Parathyroid adenoma (tissue), 2 donors: Measurements from ENCODE around the gene CABLES1.

Experiments used
- H2AFZ ChIP-seq: fragments of 300-600 bp; sonication (generic); one replicate; pipeline ENCODE4 v1.7.0; 2017; ENCODE audit warnings: antibody characterized with exemption, mild to moderate bottlenecking
- H3K27ac ChIP-seq: fragments of 300-600 bp; sonication (generic); one replicate; pipeline ENCODE4 v1.7.0; 2017
- H3K27me3 ChIP-seq: fragments of 300-600 bp; sonication (generic); one replicate; pipeline ENCODE4 v1.7.0; 2017; ENCODE audit warnings: low read length; ENCODE audit not compliant: control insufficient read depth, insufficient read depth
- H3K36me3 ChIP-seq: fragments of 300-600 bp; sonication (generic); one replicate; pipeline ENCODE4 v1.7.0; 2017; ENCODE audit warnings: low read length; ENCODE audit not compliant: control insufficient read depth, insufficient read depth
- H3K4me1 ChIP-seq: fragments of 300-600 bp; sonication (generic); one replicate; pipeline ENCODE4 v1.7.0; 2017; ENCODE audit warnings: control low read depth
- H3K4me2 ChIP-seq: fragments of 300-600 bp; sonication (generic); one replicate; pipeline ENCODE4 v1.7.0; 2017; ENCODE audit warnings: low read length
- H3K4me3 ChIP-seq: fragments of 300-600 bp; sonication (generic); one replicate; pipeline ENCODE4 v1.7.0; 2017; ENCODE audit warnings: low read depth, low read length
- H3K79me2 ChIP-seq: fragments of 300-600 bp; sonication (generic); one replicate; pipeline ENCODE4 v1.7.0; 2017; ENCODE audit warnings: control low read depth
- H3K9ac ChIP-seq: fragments of 300-600 bp; sonication (generic); one replicate; pipeline ENCODE4 v1.7.0; 2017; ENCODE audit warnings: mild to moderate bottlenecking
- H3K9me3 ChIP-seq: fragments of 300-600 bp; sonication (generic); one replicate; pipeline ENCODE4 v1.7.0; 2017; ENCODE audit warnings: low read length; ENCODE audit not compliant: control insufficient read depth
- TF ChIP-seq, protein P1 (sequence below): fragments of 300-600 bp; sonication (generic); IDR thresholded peaks from one replicate; pipeline ENCODE4 v1.7.0; 2017; ENCODE audit warnings: antibody characterized with exemption, mild to moderate bottlenecking
- donor health status: primary hyperparathyroidism.

The CABLES1 gene

GRCh38 chr18:23273443-23273966 lies 138.2 kb downstream of the CABLES1 start:
- Histone ChIP-seq H3K27me3 (no peaks in the 10 kb centered on the region), H3K79me2 (no peaks in the 10 kb centered on the region), H2AFZ (no peak overlapping the region), H3K4me3 (no peak overlapping the region), H3K36me3 (no peaks in the 10 kb centered on the region), H3K27ac (no peak overlapping the region), H3K9me3 (no peaks in the 10 kb centered on the region), H3K4me1 (no peaks in the 10 kb centered on the region), H3K4me2 (no peak overlapping the region), H3K9ac (no peak overlapping the region)
- TF ChIP-seq, protein P1, sequence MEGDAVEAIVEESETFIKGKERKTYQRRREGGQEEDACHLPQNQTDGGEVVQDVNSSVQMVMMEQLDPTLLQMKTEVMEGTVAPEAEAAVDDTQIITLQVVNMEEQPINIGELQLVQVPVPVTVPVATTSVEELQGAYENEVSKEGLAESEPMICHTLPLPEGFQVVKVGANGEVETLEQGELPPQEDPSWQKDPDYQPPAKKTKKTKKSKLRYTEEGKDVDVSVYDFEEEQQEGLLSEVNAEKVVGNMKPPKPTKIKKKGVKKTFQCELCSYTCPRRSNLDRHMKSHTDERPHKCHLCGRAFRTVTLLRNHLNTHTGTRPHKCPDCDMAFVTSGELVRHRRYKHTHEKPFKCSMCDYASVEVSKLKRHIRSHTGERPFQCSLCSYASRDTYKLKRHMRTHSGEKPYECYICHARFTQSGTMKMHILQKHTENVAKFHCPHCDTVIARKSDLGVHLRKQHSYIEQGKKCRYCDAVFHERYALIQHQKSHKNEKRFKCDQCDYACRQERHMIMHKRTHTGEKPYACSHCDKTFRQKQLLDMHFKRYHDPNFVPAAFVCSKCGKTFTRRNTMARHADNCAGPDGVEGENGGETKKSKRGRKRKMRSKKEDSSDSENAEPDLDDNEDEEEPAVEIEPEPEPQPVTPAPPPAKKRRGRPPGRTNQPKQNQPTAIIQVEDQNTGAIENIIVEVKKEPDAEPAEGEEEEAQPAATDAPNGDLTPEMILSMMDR = no peak

DNA sequence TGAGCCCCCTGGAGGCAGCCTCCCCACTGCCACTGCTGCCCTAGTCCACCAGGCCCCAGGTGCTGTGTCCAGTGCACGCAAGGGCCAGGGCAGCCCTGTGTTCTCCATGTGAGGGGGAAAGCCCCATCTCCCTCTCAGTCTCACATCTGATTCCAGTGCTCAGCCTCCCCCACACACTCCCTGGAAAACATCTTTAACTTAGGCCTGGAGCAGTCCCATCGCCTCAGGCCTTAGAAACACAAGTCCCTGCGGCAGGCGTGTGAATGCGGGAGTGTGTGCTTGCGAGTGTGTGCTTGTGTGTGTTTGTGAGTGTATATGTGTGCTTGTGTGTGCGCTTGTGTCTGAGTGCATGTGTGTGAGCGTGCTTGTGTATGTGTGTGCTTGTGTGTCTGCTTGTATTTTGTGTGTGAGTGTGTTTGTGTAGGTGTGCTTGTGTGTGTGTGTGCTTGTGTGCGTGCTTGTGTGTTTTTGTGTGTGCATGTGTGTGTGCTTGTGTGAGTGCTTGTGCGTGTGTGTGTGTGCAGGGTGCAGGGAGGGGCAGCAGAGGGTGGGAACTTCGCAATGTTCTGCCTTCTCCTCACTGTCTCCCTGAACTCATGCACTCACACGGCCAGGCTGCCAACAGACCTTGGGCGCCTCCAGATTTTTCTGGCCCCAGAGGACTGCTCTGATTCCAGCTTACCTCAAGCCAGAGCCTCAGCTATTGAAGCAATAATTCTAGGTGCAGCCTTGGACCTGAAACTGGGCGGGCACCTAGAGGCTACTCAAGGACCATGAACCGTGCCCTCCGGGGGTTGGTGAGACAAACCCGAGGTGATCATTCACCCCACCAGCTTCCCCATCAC lies 139.6 kb downstream of the CABLES1 start:
- H3K27ac ChIP-seq = no peak overlapping the region
- no peak overlapping the region for H3K4me2 ChIP-seq
- no peaks in the 10 kb centered on the region for H3K4me1 ChIP-seq
- no peak overlapping the region for H3K9ac ChIP-seq
- no peak overlapping the region for H3K4me3 ChIP-seq
- H3K79me2 ChIP-seq = no peaks in the 10 kb centered on the region
- no peaks in the 10 kb centered on the region for H3K36me3 ChIP-seq
- TF ChIP-seq, protein P1 = no peak
- no peaks in the 10 kb centered on the region for H3K9me3 ChIP-seq
- no peak overlapping the region for H2AFZ ChIP-seq
- no peaks in the 10 kb centered on the region for H3K27me3 ChIP-seq

DNA sequence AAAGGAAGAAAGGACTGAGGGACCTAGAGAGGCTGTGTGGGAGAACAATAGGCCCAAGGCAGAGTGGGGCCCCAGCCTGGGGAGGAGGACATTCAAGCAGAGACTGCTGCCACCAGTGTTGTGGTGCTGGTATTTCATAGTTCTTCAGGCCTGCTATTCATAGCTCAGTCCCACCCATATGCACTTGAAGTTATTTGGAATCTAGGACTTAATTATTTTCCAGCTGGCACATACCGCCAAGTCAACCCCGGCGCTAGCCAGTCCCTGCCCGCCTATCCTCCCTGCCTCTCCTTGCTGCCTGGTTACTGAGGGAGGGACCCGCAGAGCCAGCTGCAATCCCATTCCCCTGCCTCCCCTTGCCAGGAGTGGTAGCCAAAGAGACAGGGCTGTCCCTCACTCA lies 141.2 kb downstream of the CABLES1 start:
- TF ChIP-seq, protein P1 = no peak
- Histone ChIP-seq H3K4me1 (no peaks in the 10 kb centered on the region), H3K9me3 (no peaks in the 10 kb centered on the region), H3K4me2 (no peak overlapping the region), H3K27me3 (no peaks in the 10 kb centered on the region), H3K79me2 (no peaks in the 10 kb centered on the region), H3K4me3 (no peak overlapping the region), H3K36me3 (no peaks in the 10 kb centered on the region), H2AFZ (no peak overlapping the region), H3K27ac (no peak overlapping the region), H3K9ac (no peak overlapping the region)

GRCh38 chr18:23277399-23277798 lies 142.1 kb downstream of the CABLES1 start:
- Histone ChIP-seq H3K36me3 (no peaks in the 10 kb centered on the region), H3K4me3 (no peak overlapping the region), H3K4me2 (no peak overlapping the region), H3K79me2 (no peaks in the 10 kb centered on the region), H3K9me3 (no peaks in the 10 kb centered on the region), H3K4me1 (no peaks in the 10 kb centered on the region), H2AFZ (no peak overlapping the region), H3K9ac (no peak overlapping the region), H3K27me3 (no peaks in the 10 kb centered on the region), H3K27ac (no peak overlapping the region)
- TF ChIP-seq, protein P1 = no peak
